ENCODE measurements around the gene MYOF. TPM values are rescaled to one million over a fixed set of nuclear protein-coding genes. Genes with fewer than 3 reads are reported as not detected.

Gene MYOF
- total and polyA plus RNA-seq, 2 donors (not counting 1 experiment from before 2014, with no cell fraction given) = 298 to 314 TPM

- Histone ChIP-seq H3K27me3 (ENCODE audit: control insufficient read depth, insufficient read depth, low read length) (no peaks in the 10 kb centered on the region), H3K9me3 (ENCODE audit: control insufficient read depth, insufficient read depth, low read depth, low read length) (no peaks in the 10 kb centered on the region), H3K36me3 (ENCODE audit: control insufficient read depth, insufficient read depth, low read length) (peaks cover 22% of the 10 kb centered on the region), H4K20me1 (ENCODE audit: control insufficient read depth, extremely low read depth, insufficient read depth, low read length) (no peaks in the 10 kb centered on the region), H2AFZ (ENCODE audit: low read length) (no peak overlapping the region), H3K27ac (ENCODE audit: insufficient read depth, low read length) (no peak overlapping the region), H3K4me1 (ENCODE audit: control insufficient read depth, extremely low read depth, insufficient read depth, low read length) (peaks cover 24% of the 10 kb centered on the region), H3K4me2 (ENCODE audit: extremely low read depth, insufficient read depth, low read length) (no peak overlapping the region), H3K79me2 (ENCODE audit: control insufficient read depth, insufficient read depth, low read length) (peaks cover 51% of the 10 kb centered on the region), H3K4me3 (replicated peaks in 1 of 4; ENCODE audit: control extremely low read depth in 1 of 4, insufficient read depth in 1 of 4, low read depth in 3 of 4, low read length in 4 of 4) (no peak overlapping the region), H3K9ac (ENCODE audit: insufficient read depth, low read length) (no peak overlapping the region)
- no peak for TF ChIP-seq EZH2 (IDR thresholded peaks at IDR 0.05; ENCODE audit: low read length, missing control alignments)
- TF ChIP-seq CTCF (conservative IDR thresholded peaks at IDR 0.05 in 1 of 2, IDR thresholded peaks at IDR 0.05 in 1 of 2; ENCODE audit: low read depth in 1 of 2, low read length in 2 of 2) = no peak
- no peak for DNase-seq (ENCODE audit: low read depth in 2 of 2)
These were observed 34.2 kb downstream of the MYOF start for GRCh38 chr10:93447970-93448369.

GRCh38 chr10:93447019-93447418, 35.1 kb downstream of the MYOF start:
- TF ChIP-seq EZH2 (IDR thresholded peaks at IDR 0.05; ENCODE audit: low read length, missing control alignments) = no peak
- TF ChIP-seq CTCF (conservative IDR thresholded peaks at IDR 0.05 in 1 of 2, IDR thresholded peaks at IDR 0.05 in 1 of 2; ENCODE audit: low read depth in 1 of 2, low read length in 2 of 2) = no peak
- Histone ChIP-seq H3K4me3 (replicated peaks in 1 of 4; ENCODE audit: control extremely low read depth in 1 of 4, insufficient read depth in 1 of 4, low read depth in 3 of 4, low read length in 4 of 4) (no peak overlapping the region), H3K4me2 (ENCODE audit: extremely low read depth, insufficient read depth, low read length) (no peak overlapping the region), H3K9me3 (ENCODE audit: control insufficient read depth, insufficient read depth, low read depth, low read length) (no peaks in the 10 kb centered on the region), H3K27ac (ENCODE audit: insufficient read depth, low read length) (peak overlapping the region; percentile 95), H3K27me3 (ENCODE audit: control insufficient read depth, insufficient read depth, low read length) (no peaks in the 10 kb centered on the region), H3K9ac (ENCODE audit: insufficient read depth, low read length) (no peak overlapping the region), H4K20me1 (ENCODE audit: control insufficient read depth, extremely low read depth, insufficient read depth, low read length) (no peaks in the 10 kb centered on the region), H3K4me1 (ENCODE audit: control insufficient read depth, extremely low read depth, insufficient read depth, low read length) (peaks cover 31% of the 10 kb centered on the region), H3K36me3 (ENCODE audit: control insufficient read depth, insufficient read depth, low read length) (peaks cover 22% of the 10 kb centered on the region), H2AFZ (ENCODE audit: low read length) (no peak overlapping the region), H3K79me2 (ENCODE audit: control insufficient read depth, insufficient read depth, low read length) (peaks cover 59% of the 10 kb centered on the region)
- no peak for DNase-seq (ENCODE audit: low read depth in 2 of 2)

GRCh38 chr10:93445978-93446720, 36.0 kb downstream of the MYOF start:
- H3K4me2 ChIP-seq (ENCODE audit: extremely low read depth, insufficient read depth, low read length) = no peak overlapping the region
- no peak for DNase-seq (ENCODE audit: low read depth in 2 of 2)

More at GRCh38 chr10:93445978-93446720, 36.0 kb downstream of the MYOF start:
- Histone ChIP-seq H4K20me1 (ENCODE audit: control insufficient read depth, extremely low read depth, insufficient read depth, low read length) (no peaks in the 10 kb centered on the region), H3K27me3 (ENCODE audit: control insufficient read depth, insufficient read depth, low read length) (no peaks in the 10 kb centered on the region), H3K9ac (ENCODE audit: insufficient read depth, low read length) (peak overlapping the region; percentile 48), H2AFZ (ENCODE audit: low read length) (no peak overlapping the region), H3K27ac (ENCODE audit: insufficient read depth, low read length) (peak overlapping the region; percentile 95), H3K4me1 (ENCODE audit: control insufficient read depth, extremely low read depth, insufficient read depth, low read length) (peaks cover 37% of the 10 kb centered on the region), H3K36me3 (ENCODE audit: control insufficient read depth, insufficient read depth, low read length) (peaks cover 17% of the 10 kb centered on the region), H3K4me3 (replicated peaks in 1 of 4; ENCODE audit: control extremely low read depth in 1 of 4, insufficient read depth in 1 of 4, low read depth in 3 of 4, low read length in 4 of 4) (no peak overlapping the region), H3K79me2 (ENCODE audit: control insufficient read depth, insufficient read depth, low read length) (peaks cover 59% of the 10 kb centered on the region), H3K9me3 (ENCODE audit: control insufficient read depth, insufficient read depth, low read depth, low read length) (no peaks in the 10 kb centered on the region)
- no peak for TF ChIP-seq EZH2 (IDR thresholded peaks at IDR 0.05; ENCODE audit: low read length, missing control alignments)
- no peak for TF ChIP-seq CTCF (conservative IDR thresholded peaks at IDR 0.05 in 1 of 2, IDR thresholded peaks at IDR 0.05 in 1 of 2; ENCODE audit: low read depth in 1 of 2, low read length in 2 of 2)
